ENCODE results near the gene CLCN4.

CLCN4 gene

GRCh38 chrX:10189317-10190268 is 32.8 kb downstream of the CLCN4 start:
- TF ChIP-seq, protein P1, sequence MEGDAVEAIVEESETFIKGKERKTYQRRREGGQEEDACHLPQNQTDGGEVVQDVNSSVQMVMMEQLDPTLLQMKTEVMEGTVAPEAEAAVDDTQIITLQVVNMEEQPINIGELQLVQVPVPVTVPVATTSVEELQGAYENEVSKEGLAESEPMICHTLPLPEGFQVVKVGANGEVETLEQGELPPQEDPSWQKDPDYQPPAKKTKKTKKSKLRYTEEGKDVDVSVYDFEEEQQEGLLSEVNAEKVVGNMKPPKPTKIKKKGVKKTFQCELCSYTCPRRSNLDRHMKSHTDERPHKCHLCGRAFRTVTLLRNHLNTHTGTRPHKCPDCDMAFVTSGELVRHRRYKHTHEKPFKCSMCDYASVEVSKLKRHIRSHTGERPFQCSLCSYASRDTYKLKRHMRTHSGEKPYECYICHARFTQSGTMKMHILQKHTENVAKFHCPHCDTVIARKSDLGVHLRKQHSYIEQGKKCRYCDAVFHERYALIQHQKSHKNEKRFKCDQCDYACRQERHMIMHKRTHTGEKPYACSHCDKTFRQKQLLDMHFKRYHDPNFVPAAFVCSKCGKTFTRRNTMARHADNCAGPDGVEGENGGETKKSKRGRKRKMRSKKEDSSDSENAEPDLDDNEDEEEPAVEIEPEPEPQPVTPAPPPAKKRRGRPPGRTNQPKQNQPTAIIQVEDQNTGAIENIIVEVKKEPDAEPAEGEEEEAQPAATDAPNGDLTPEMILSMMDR (conservative IDR thresholded peaks at IDR 0.05; ENCODE audit: low read length), result peak; percentile 67
- peak; percentile 44 for DNase-seq (ENCODE audit: low read depth)
- H3K4me3 ChIP-seq (ENCODE audit: low read length), result no peak overlapping the region

GRCh38 chrX:10190367-10190766 is 33.6 kb downstream of the CLCN4 start:
- H3K4me3 ChIP-seq (ENCODE audit: low read length), result no peak overlapping the region
- peak; percentile 80 for DNase-seq (ENCODE audit: low read depth)
- TF ChIP-seq, protein P1 (conservative IDR thresholded peaks at IDR 0.05; ENCODE audit: low read length), result peak; percentile 60

GRCh38 chrX:10193587-10193986 is 36.8 kb downstream of the CLCN4 start:
- H3K4me3 ChIP-seq (ENCODE audit: low read length), result no peak overlapping the region
- DNase-seq (ENCODE audit: low read depth), result no peak
- TF ChIP-seq, protein P1 (conservative IDR thresholded peaks at IDR 0.05; ENCODE audit: low read length), result no peak

DNA sequence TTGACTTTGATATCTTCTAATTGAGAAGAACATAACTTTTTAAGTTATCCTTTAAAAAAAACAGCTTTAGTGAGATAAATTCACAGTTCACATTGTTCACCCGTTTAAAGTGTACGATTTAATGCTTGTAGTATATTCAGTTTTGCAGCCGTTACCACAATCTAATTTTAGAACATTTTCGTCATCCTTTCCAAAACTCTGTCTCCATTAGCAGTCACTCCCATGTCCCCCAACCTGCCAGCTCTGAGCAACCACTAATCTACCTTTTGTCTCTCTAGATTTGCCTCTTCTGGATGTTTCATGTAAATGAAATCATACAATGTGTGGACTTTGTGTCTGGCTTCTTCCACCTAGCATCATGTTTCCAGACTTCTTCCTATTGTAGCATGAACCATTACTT is 38.6 kb downstream of the CLCN4 start:
- TF ChIP-seq, protein P1 (conservative IDR thresholded peaks at IDR 0.05; ENCODE audit: low read length), result no peak
- DNase-seq (ENCODE audit: low read depth), result no peak
- no peak overlapping the region for H3K4me3 ChIP-seq (ENCODE audit: low read length)

DNA sequence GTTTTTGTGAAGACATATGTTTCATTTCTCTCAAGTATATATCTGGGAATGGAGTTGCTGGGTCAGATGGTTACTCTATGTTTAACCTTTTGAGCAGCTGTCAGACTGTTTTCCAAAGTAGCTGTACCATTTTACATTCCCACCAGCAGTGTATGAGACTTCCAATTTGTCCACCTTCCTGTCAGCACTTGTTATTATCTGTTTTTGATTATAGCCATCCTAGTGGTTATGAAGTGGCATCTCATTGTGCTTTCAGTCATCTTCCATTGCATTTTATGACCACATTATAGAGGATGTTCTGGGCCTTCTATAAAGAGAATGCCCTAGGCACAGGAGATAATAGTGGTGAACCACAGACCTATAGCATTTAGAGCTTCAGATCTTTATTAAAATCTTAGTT is 39.2 kb downstream of the CLCN4 start:
- TF ChIP-seq, protein P1 (conservative IDR thresholded peaks at IDR 0.05; ENCODE audit: low read length), result no peak
- no peak for DNase-seq (ENCODE audit: low read depth)
- no peak overlapping the region for H3K4me3 ChIP-seq (ENCODE audit: low read length)

DNA sequence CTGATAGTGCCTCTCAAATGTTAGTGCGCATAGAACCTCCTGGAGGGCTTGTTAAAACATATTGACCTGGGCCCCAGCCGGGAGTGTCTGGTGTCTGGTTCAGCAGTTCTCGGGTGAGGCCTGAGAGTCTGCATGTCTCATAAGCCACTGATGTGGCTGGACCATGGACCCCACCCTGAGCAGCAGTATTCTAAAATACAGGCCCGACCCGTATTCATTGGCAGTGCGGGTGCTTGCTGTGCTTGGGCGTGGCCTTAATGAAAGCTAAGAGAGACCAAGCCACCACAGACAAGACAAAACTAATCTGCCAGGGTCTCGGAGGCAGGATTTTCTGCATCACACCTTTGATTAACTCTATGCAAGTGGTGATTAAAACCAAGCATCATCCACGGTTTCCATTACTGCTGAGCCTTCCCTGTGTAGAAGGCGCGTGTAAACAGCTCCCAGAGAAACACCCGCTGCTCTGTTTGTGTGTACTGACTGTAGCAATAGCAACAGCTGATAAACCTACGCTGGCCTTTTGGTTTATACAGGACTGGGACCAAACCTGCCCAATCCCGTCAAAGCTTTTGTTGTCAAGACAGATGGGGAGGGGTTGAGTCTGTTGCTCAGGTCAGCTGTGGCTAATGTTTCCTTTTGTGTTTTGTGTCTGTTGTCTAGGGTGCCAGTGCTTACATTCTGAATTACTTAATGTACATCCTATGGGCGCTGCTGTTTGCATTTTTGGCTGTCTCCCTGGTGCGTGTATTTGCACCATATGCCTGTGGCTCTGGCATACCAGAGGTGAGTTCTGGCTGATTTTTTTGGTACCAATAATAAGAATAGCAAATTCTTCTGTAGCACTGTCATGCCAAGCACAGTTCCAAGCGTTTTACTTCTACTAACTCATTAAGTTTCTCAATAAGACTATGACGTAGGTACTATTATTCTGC is 40.8 kb downstream of the CLCN4 start:
- TF ChIP-seq, protein P1 (conservative IDR thresholded peaks at IDR 0.05; ENCODE audit: low read length), result no peak
- DNase-seq (ENCODE audit: low read depth), result peak; percentile 10
- no peak overlapping the region for H3K4me3 ChIP-seq (ENCODE audit: low read length)

Measured in AG10803 (cell line).